CD4-positive, alpha-beta T cell treated with Interleukin-12 subunit alpha and Interleukin-12 subunit beta, for 1 hour (primary cell): ENCODE results near the gene VSTM2L.

Experiments
- DNase-seq: peaks from one replicate; pipeline ENCODE4 v3.0.0-alpha.2; 2020

The VSTM2L gene

GRCh38 chr20:37901654-37902503, 1.0 kb upstream of the VSTM2L start:
- peak; percentile 5 for DNase-seq

- no peak for DNase-seq
Observed at GRCh38 chr20:37903317-37904007, 535 bp downstream of the VSTM2L start.

GRCh38 chr20:37904008-37904642, 1.2 kb downstream of the VSTM2L start:
- DNase-seq: no peak

- DNase-seq: no peak
Observed at GRCh38 chr20:37904845-37905373, 2.0 kb downstream of the VSTM2L start.

GRCh38 chr20:37905671-37906613, 3.0 kb downstream of the VSTM2L start:
- no peak for DNase-seq

GRCh38 chr20:37907330-37907676, 4.4 kb downstream of the VSTM2L start:
- no peak for DNase-seq

- DNase-seq: no peak
Observed at GRCh38 chr20:37907677-37908401, 4.9 kb downstream of the VSTM2L start.

- DNase-seq: no peak
Observed at GRCh38 chr20:37911261-37911660, 8.3 kb downstream of the VSTM2L start.

GRCh38 chr20:37911838-37912281, 8.9 kb downstream of the VSTM2L start:
- no peak for DNase-seq

- no peak for DNase-seq
Observed at GRCh38 chr20:37912874-37913273, 9.9 kb downstream of the VSTM2L start.

GRCh38 chr20:37913567-37914366, 10.8 kb downstream of the VSTM2L start:
- DNase-seq: no peak

GRCh38 chr20:37914367-37914671, 11.4 kb downstream of the VSTM2L start:
- no peak for DNase-seq

- DNase-seq: peak; percentile 14
Observed at GRCh38 chr20:37914672-37915433, 11.9 kb downstream of the VSTM2L start.

GRCh38 chr20:37915434-37915787, 12.5 kb downstream of the VSTM2L start:
- no peak for DNase-seq

- DNase-seq: no peak
Observed at GRCh38 chr20:37915800-37916570, 13.1 kb downstream of the VSTM2L start.

- no peak for DNase-seq
Observed at GRCh38 chr20:37917461-37917860, 14.5 kb downstream of the VSTM2L start.

GRCh38 chr20:37918035-37918434, 15.1 kb downstream of the VSTM2L start:
- DNase-seq: no peak

- no peak for DNase-seq
Observed at GRCh38 chr20:37919389-37920040, 16.6 kb downstream of the VSTM2L start.

- no peak for DNase-seq
Observed at GRCh38 chr20:37920270-37920669, 17.3 kb downstream of the VSTM2L start.
